Calu3 (cell line): ENCODE data around the gene COX4I1. TPM values are rescaled to one million over a fixed set of nuclear protein-coding genes. Genes with fewer than 3 reads are reported as not detected.

Experiments used
- BruUV-seq: library from RNA; stranded (reverse); fragments of 400-500 nt; replicated peaks from 2 replicates; lab custom pipeline; 2021; lab: Mats Ljungman, UMichigan
- CTCF ChIA-PET: fragments of 300-600 bp; sonication (Branson Sonifier 250); formaldehyde crosslinking; loops from one replicate; lab custom pipeline; 2022; ENCODE audit warnings: antibody characterized with exemption; lab: Charles Lee
- DNase-seq: peaks from one replicate; pipeline ENCODE4 v3.0.0; 2022
- H3K27ac Mint-ChIP-seq: one replicate; pipeline ENCODE4 v1.8.0; 2022; ENCODE audit warnings: mixed read lengths; ENCODE audit not compliant: unreplicated experiment
- H3K27me3 Mint-ChIP-seq: one replicate; pipeline ENCODE4 v1.8.0; 2022; ENCODE audit warnings: mixed read lengths; ENCODE audit not compliant: unreplicated experiment
- H3K36me3 Mint-ChIP-seq: one replicate; pipeline ENCODE4 v1.8.0; 2022; ENCODE audit warnings: mild to moderate bottlenecking, moderate library complexity, mixed read lengths; ENCODE audit not compliant: insufficient read depth, unreplicated experiment
- H3K4me1 Mint-ChIP-seq: one replicate; pipeline ENCODE4 v1.8.0; 2022; ENCODE audit warnings: mild to moderate bottlenecking, low read depth, mixed read lengths; ENCODE audit not compliant: unreplicated experiment
- H3K4me3 Mint-ChIP-seq: one replicate; pipeline ENCODE4 v1.8.0; 2022; ENCODE audit warnings: mild to moderate bottlenecking, low read depth, moderate library complexity, mixed read lengths; ENCODE audit not compliant: unreplicated experiment
- H3K9me3 Mint-ChIP-seq: one replicate; pipeline ENCODE4 v1.8.0; 2022; ENCODE audit warnings: low read depth, mixed read lengths; ENCODE audit not compliant: unreplicated experiment
- intact Hi-C: fragments of 100-400 bp; cut with micrococcal nuclease; formaldehyde crosslinking; loops from one replicate; pipeline ENCODE4 v1.10.0; 2022; ENCODE audit not compliant: unreplicated experiment
- total RNA-seq: library from RNA; stranded (reverse); gene quantifications from 2 replicates; pipeline ENCODE4 v1.2.3, GENCODE V29; 2022
- TF ChIP-seq, protein P1 (sequence below): fragments of 200-600 bp; IDR thresholded peaks from one replicate; pipeline ENCODE4 v1.8.0; 2022; ENCODE audit warnings: antibody characterized with exemption; ENCODE audit not compliant: unreplicated experiment

The COX4I1 gene
- total RNA-seq, 1 experiment from 2014 or later: 639 TPM

GRCh38 chr16:85844169-85844481 lies 44.6 kb downstream of the COX4I1 start:
- H3K4me1 Mint-ChIP-seq: peaks cover 16% of the 10 kb centered on the region
- no peaks in the 10 kb centered on the region for H3K9me3 Mint-ChIP-seq
- intact Hi-C loops: no loop called here
- DNase-seq: no peak
- BruUV-seq: no TSS peak
- CTCF ChIA-PET: no interaction called here
- H3K27ac Mint-ChIP-seq: no peak overlapping the region
- TF ChIP-seq, protein P1, sequence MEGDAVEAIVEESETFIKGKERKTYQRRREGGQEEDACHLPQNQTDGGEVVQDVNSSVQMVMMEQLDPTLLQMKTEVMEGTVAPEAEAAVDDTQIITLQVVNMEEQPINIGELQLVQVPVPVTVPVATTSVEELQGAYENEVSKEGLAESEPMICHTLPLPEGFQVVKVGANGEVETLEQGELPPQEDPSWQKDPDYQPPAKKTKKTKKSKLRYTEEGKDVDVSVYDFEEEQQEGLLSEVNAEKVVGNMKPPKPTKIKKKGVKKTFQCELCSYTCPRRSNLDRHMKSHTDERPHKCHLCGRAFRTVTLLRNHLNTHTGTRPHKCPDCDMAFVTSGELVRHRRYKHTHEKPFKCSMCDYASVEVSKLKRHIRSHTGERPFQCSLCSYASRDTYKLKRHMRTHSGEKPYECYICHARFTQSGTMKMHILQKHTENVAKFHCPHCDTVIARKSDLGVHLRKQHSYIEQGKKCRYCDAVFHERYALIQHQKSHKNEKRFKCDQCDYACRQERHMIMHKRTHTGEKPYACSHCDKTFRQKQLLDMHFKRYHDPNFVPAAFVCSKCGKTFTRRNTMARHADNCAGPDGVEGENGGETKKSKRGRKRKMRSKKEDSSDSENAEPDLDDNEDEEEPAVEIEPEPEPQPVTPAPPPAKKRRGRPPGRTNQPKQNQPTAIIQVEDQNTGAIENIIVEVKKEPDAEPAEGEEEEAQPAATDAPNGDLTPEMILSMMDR: no peak
- peaks cover 81% of the 10 kb centered on the region for H3K27me3 Mint-ChIP-seq
- H3K4me3 Mint-ChIP-seq: no peak overlapping the region
- H3K36me3 Mint-ChIP-seq: no peaks in the 10 kb centered on the region

GRCh38 chr16:85844786-85845185 lies 45.3 kb downstream of the COX4I1 start:
- Mint-ChIP-seq H3K27me3 (peaks cover 81% of the 10 kb centered on the region), H3K4me1 (peaks cover 16% of the 10 kb centered on the region), H3K27ac (no peak overlapping the region), H3K36me3 (no peaks in the 10 kb centered on the region), H3K9me3 (no peaks in the 10 kb centered on the region), H3K4me3 (no peak overlapping the region)
- intact Hi-C loops: no loop called here
- TF ChIP-seq, protein P1: no peak
- CTCF ChIA-PET: no interaction called here
- DNase-seq: no peak
- no TSS peak for BruUV-seq

- Mint-ChIP-seq H3K9me3 (no peaks in the 10 kb centered on the region), H3K27me3 (peaks cover 81% of the 10 kb centered on the region), H3K27ac (no peak overlapping the region), H3K36me3 (no peaks in the 10 kb centered on the region), H3K4me3 (no peak overlapping the region), H3K4me1 (peaks cover 16% of the 10 kb centered on the region)
- no peak for DNase-seq
- TF ChIP-seq, protein P1: no peak
- CTCF ChIA-PET: no interaction called here
- intact Hi-C loops: no loop called here
- no TSS peak for BruUV-seq
Observed at GRCh38 chr16:85845266-85845665, 45.8 kb downstream of the COX4I1 start.

DNA sequence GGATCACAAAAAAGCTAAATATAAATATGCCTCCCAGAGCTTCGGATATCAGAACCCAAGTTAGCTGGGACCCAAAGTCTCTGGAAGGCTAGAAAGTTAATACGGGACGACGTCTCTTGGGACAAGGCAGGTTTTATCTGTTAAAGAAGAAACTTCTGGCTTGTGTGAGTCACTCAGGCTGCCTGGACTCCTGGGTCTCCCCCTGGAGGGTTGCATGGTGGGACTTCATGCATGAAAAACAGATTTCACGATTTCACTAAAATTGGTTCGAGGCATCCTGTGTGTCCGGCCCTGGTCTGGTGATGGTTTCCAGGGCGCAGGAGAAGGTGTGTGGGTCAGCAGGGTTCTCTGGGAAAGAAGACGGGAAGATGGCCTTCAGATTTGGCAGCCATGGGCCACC lies 47.0 kb downstream of the COX4I1 start:
- Mint-ChIP-seq H3K9me3 (no peaks in the 10 kb centered on the region), H3K4me1 (peaks cover 27% of the 10 kb centered on the region), H3K36me3 (no peaks in the 10 kb centered on the region), H3K27ac (no peak overlapping the region), H3K4me3 (no peak overlapping the region), H3K27me3 (peaks cover 81% of the 10 kb centered on the region)
- no TSS peak for BruUV-seq
- no peak for DNase-seq
- CTCF ChIA-PET: no interaction called here
- TF ChIP-seq, protein P1: no peak
- intact Hi-C loops: no loop called here
